K562 (cell line): Measurements from ENCODE around the gene AMER3. TPM values are rescaled to one million over a fixed set of nuclear protein-coding genes. Genes with fewer than 3 reads are reported as not detected.

Experiments used
- ATAC-seq: fragments of 200-7000 bp; cut with Tn5 transposase; 3 replicates; pipeline ENCODE4 v1.9.1; 2020; ENCODE audit warnings: moderate library complexity
- BruUV-seq: library from RNA; stranded (reverse); fragments of 400-500 nt; replicated peaks from 2 replicates; lab custom pipeline; 2021; lab: Mats Ljungman, UMichigan
- CTCF ChIA-PET: fragments of 300-600 bp; formaldehyde crosslinking; extraction: SDS; loops from one replicate; lab custom pipeline; 2021; ENCODE audit warnings: low intra/inter-chr PET ratio; lab: Yijun Ruan, JAX
- POLR2A ChIA-PET: fragments of 300-600, 350-650 bp; sonication (Branson Sonifier 250); formaldehyde crosslinking; extraction: SDS; loops from one replicate; lab custom pipeline; 2021; ENCODE audit warnings: antibody characterized with exemption, inconsistent platforms; lab: Yijun Ruan, JAX
- DNase-seq, 4 experiments: peaks; one replicate each; pipeline versions ENCODE4 v3.0.0 to v3.0.0-alpha.2; 2011 to 2018; ENCODE audit warnings: low spot score in 3 of 4, mixed read lengths in 3 of 4; ENCODE audit errors: extremely low read depth in 1 of 4
- FAIRE-seq: peaks from 2 replicates; lab custom pipeline; 2011; peaks lifted over from hg19 to GRCh38; lab: Jason Lieb, UNC
- H2AFZ ChIP-seq: 2 replicates; pipeline ENCODE4 v1.6.0; 2011; ENCODE audit warnings: low read depth, low read length, control low read depth, inconsistent platforms
- H3K27ac ChIP-seq: fragments of 200-600 bp; 3 replicates; pipeline ENCODE4 v1.8.0; 2011; ENCODE audit warnings: low read depth, mild to moderate bottlenecking, control low read depth, inconsistent platforms, low read length, moderate library complexity, mixed read lengths; ENCODE audit errors: extremely low read depth
- H3K27me3 ChIP-seq, 2 experiments: fragments of 300-600 bp in 1 of 2; 2 replicates in 1 of 2; 3 replicates in 1 of 2; pipeline versions ENCODE4 v1.6.0 to v1.8.0; 2011; ENCODE audit warnings: inconsistent platforms in 2 of 2, low read length in 2 of 2, mild to moderate bottlenecking in 1 of 2, mixed read lengths in 1 of 2, moderate library complexity in 1 of 2; ENCODE audit not compliant: control insufficient read depth in 2 of 2, insufficient read depth in 2 of 2
- H3K36me3 ChIP-seq: fragments of 300-600 bp; 3 replicates; pipeline ENCODE4 v1.8.0; 2011; ENCODE audit warnings: mild to moderate bottlenecking, low read length, inconsistent platforms; ENCODE audit not compliant: control insufficient read depth, insufficient read depth
- H3K4me1 ChIP-seq, 2 experiments: fragments of 200-600 bp in 1 of 2; replicated peaks in 1 of 2; 2 replicates in 1 of 2; 3 replicates in 1 of 2; pipeline versions ENCODE4 v1.5.1 to v1.8.0; 2011; ENCODE audit warnings: inconsistent platforms in 2 of 2, low read length in 2 of 2, mild to moderate bottlenecking in 1 of 2, mixed read lengths in 1 of 2, moderate library complexity in 1 of 2; ENCODE audit not compliant: control insufficient read depth in 2 of 2, insufficient read depth in 2 of 2
- H3K4me2 ChIP-seq: 2 replicates; pipeline ENCODE4 v1.6.1; 2011; ENCODE audit warnings: low read length, control low read depth, inconsistent platforms, mixed read lengths; ENCODE audit not compliant: insufficient read depth
- H3K4me3 ChIP-seq: fragments of 200-600 bp; sonication (generic), shearing (Covaris generic); 2 replicates; pipeline ENCODE4 v1.5.1; 2016; ENCODE audit warnings: control low read depth, inconsistent platforms
- H3K79me2 ChIP-seq: fragments of 200-600 bp; 3 replicates; pipeline ENCODE4 v1.8.0; 2011; ENCODE audit warnings: low read length, inconsistent platforms; ENCODE audit not compliant: control insufficient read depth, insufficient read depth
- H3K9ac ChIP-seq, 2 experiments: 2 replicates each; pipeline versions ENCODE4 v1.6.0 to v1.6.1; 2011; ENCODE audit warnings: low read depth in 2 of 2, low read length in 2 of 2, control low read depth in 1 of 2, inconsistent platforms in 1 of 2, mild to moderate bottlenecking in 1 of 2, mixed read lengths in 1 of 2; ENCODE audit not compliant: insufficient read depth in 1 of 2
- H3K9me1 ChIP-seq: one replicate; pipeline ENCODE4 v1.6.0; 2011; ENCODE audit warnings: inconsistent platforms, mild to moderate bottlenecking, low read length, moderate library complexity; ENCODE audit not compliant: control insufficient read depth, insufficient read depth
- H3K9me3 ChIP-seq: replicated peaks from 2 replicates; pipeline ENCODE4 v1.5.1; 2011; ENCODE audit warnings: low read depth, low read length, inconsistent platforms; ENCODE audit not compliant: control insufficient read depth, insufficient read depth
- H4K20me1 ChIP-seq: replicated peaks from 2 replicates; pipeline ENCODE4 v1.6.1; 2011; ENCODE audit warnings: low read length, inconsistent platforms, mixed read lengths; ENCODE audit not compliant: control insufficient read depth, insufficient read depth
- EHMT2 ChIP-seq: fragments of 450-650 bp; IDR thresholded peaks from 2 replicates; pipeline ENCODE4 v1.6.1; 2018; ENCODE audit warnings: antibody characterized with exemption
- KAT8 ChIP-seq: fragments of 450-650 bp; IDR thresholded peaks from 2 replicates; pipeline ENCODE4 v1.6.1; 2016; ENCODE audit warnings: low read depth, mild to moderate bottlenecking
- MCM3 ChIP-seq: fragments of 450-650 bp; IDR thresholded peaks from 2 replicates; pipeline ENCODE4 v1.6.1; 2016
- NR2C2 ChIP-seq, 2 experiments: fragments of 200-800 bp in 1 of 2; sonication (Bioruptor generic) in 1 of 2; sonication (generic) in 1 of 2; formaldehyde crosslinking in 1 of 2; IDR thresholded peaks; 2 replicates each; pipeline versions ENCODE4 v1.6.1 to v1.8.0; 2016 to 2022; ENCODE audit warnings: mild to moderate bottlenecking in 1 of 2, missing compliant biosample characterization in 1 of 2, missing genetic modification characterization in 1 of 2, missing genetic modification reagents in 1 of 2
- SIX5 ChIP-seq, 2 experiments: IDR thresholded peaks; 2 replicates each; pipeline ENCODE4 v1.6.1; 2011; ENCODE audit warnings: low read length in 2 of 2, borderline replicate concordance in 1 of 2, low read depth in 1 of 2, mild to moderate bottlenecking in 1 of 2, moderate library complexity in 1 of 2; ENCODE audit not compliant: insufficient read depth in 1 of 2
- TEAD1 ChIP-seq, 2 experiments: fragments of 450-650 bp in 1 of 2; sonication (generic) in 1 of 2; formaldehyde crosslinking; IDR thresholded peaks; 2 replicates each; pipeline versions ENCODE4 v1.4.0 to v1.8.0; 2020 to 2022; ENCODE audit warnings: mild to moderate bottlenecking in 2 of 2, missing genetic modification reagents in 1 of 2
- TOE1 ChIP-seq, 2 experiments: fragments of 450-650 bp in 1 of 2; sonication (generic) in 1 of 2; formaldehyde crosslinking in 1 of 2; IDR thresholded peaks; 2 replicates each; pipeline versions ENCODE4 v1.7.1 to v1.8.0; 2016 to 2022; ENCODE audit warnings: borderline replicate concordance in 2 of 2, mild to moderate bottlenecking in 2 of 2, antibody characterized with exemption in 1 of 2, inconsistent platforms in 1 of 2, low read depth in 1 of 2, missing genetic modification reagents in 1 of 2, moderate library complexity in 1 of 2
- ZC3H8 ChIP-seq: fragments of 450-650 bp; IDR thresholded peaks from 2 replicates; pipeline ENCODE4 v1.6.1; 2017
- WGBS: fragments of 100-300 bp; shearing (Covaris generic); methylation state at CpG from one replicate; pipeline ENCODE4 v1.1.6; 2016; ENCODE audit warnings: low coverage, mixed read lengths; ENCODE audit not compliant: insufficient coverage; ENCODE audit errors: missing lambda C conversion rate; 5-methylcytosine and 5-hydroxymethylcytosine counted together
- in situ Hi-C: fragments of 300-500 bp; cut with MboI; formaldehyde crosslinking; loops from 4 replicates; pipeline ENCODE4 v1.15.0; 2018; ENCODE audit warnings: inconsistent platforms, mixed read lengths
- intact Hi-C: fragments of 100-400 bp; cut with micrococcal nuclease; formaldehyde crosslinking; loops from 2 replicates; pipeline ENCODE4 v1.14.2; 2022
- polyA plus RNA-seq, 8 experiments: library from polyadenylated mRNA; depleted of rRNA in 4 of 8; stranded (reverse) in 5 of 8; unstranded in 3 of 8; fragments of >200 nt; fragmentation: Nextera tagmentation in 2 of 8; fragmentation: Illumina TruSeq in 1 of 8; extraction: Ambion mirVana in 2 of 8; extraction: Trizol in 1 of 8; gene quantifications; 2 replicates each; pipeline versions ENCODE4 v1.2.1 to v1.2.3, GENCODE V29; 2011 to 2014; ENCODE audit warnings: inconsistent platforms in 1 of 8, missing spikeins in 1 of 8
- total RNA-seq, 7 experiments: library from RNA; depleted of rRNA in 6 of 7; stranded (reverse); fragments of >200 nt in 6 of 7; fragmentation: Illumina TruSeq in 2 of 7; extraction: Trizol in 2 of 7; gene quantifications; 2 replicates each; pipeline versions ENCODE4 v1.2.1 to v1.2.3, GENCODE V29; 2011 to 2021; ENCODE audit warnings: low replicate concordance in 1 of 7
- TF ChIP-seq, protein P1 (sequence below): fragments of 250-450 bp; sonication (Bioruptor Pico); IDR thresholded peaks from 2 replicates; pipeline ENCODE4 v1.8.0; 2022; ENCODE audit warnings: moderate library complexity, mild to moderate bottlenecking, inconsistent platforms
- TF ChIP-seq, protein P2 (sequence below): IDR thresholded peaks from 2 replicates; pipeline ENCODE4 v1.6.1; 2012; ENCODE audit warnings: low read depth, low read length, improper control_type of control experiment, borderline replicate concordance

AMER3 gene
- total and polyA plus RNA-seq, 9 of the 15 experiments (the other 6 are each of a cell fraction or from before 2014, with no cell fraction given), result not detected

DNA sequence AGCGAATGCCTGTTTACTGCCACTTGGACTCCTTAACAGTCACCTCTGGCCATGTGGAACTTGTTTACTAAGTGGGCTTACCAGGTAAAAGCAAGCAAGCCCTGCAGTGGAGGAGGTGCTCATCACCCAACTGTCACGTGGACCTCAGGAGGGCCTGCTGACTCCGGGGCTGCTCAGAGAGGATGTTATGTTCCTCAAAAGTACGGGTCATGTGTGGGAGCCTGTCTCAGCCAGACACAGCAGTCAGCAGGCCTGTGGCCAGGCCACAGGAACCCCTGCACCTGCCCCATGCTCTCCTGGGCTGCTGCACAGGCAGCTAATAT, 36.2 kb downstream of the AMER3 start:
- no TSS peak for BruUV-seq
- Histone ChIP-seq H4K20me1 (no peaks in the 10 kb centered on the region), H3K36me3 (no peaks in the 10 kb centered on the region), H3K4me3 (no peak overlapping the region), H3K27me3 (peaks cover 6 to 26% of the 10 kb centered on the region in 2 experiments; a peak in 4 of 5 replicates), H3K4me1 (no peaks in the 10 kb centered on the region), H3K9me1 (no peaks in the 10 kb centered on the region), H2AFZ (no peak overlapping the region), H3K79me2 (no peaks in the 10 kb centered on the region), H3K27ac (no peak overlapping the region), H3K9me3 (no peaks in the 10 kb centered on the region), H3K9ac (no peak overlapping the region), H3K4me2 (no peak overlapping the region)
- FAIRE-seq (no peak), ATAC-seq (0 out of 3 replicates have a peak, but pooled peaks have one; percentile 20), DNase-seq (no peak)
- CTCF ChIA-PET, result no interaction called here
- 0% methylated on average over 4 of the region's 4 CpGs for WGBS
- in situ Hi-C loops, result no loop called here
- TF ChIP-seq TEAD1 (CRISPR knock-in tag; IDR thresholded peaks at IDR 0.05) (no peak), ZC3H8 (no peak), KAT8 (no peak), TOE1 (IDR thresholded peaks at IDR 0.05; ENCODE audit: borderline replicate concordance) (no peak), TOE1 (CRISPR knock-in tag; IDR thresholded peaks at IDR 0.05; ENCODE audit: borderline replicate concordance, low read depth) (no peak), MCM3 (no peak), SIX5 (IDR thresholded peaks at IDR 0.05; ENCODE audit: borderline replicate concordance in 1 of 2, insufficient read depth in 1 of 2, low read depth in 1 of 2, low read length in 2 of 2) (no peak), NR2C2 (CRISPR knock-in tag; IDR thresholded peaks at IDR 0.05) (no peak), NR2C2 (tag; IDR thresholded peaks at IDR 0.05) (no peak), EHMT2 (no peak)
- TF ChIP-seq, protein P1, sequence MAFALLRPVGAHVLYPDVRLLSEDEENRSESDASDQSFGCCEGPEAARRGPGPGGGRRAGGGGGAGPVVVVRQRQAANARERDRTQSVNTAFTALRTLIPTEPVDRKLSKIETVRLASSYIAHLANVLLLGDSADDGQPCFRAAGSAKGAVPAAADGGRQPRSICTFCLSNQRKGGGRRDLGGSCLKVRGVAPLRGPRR, result no peak
- TF ChIP-seq, protein P2, sequence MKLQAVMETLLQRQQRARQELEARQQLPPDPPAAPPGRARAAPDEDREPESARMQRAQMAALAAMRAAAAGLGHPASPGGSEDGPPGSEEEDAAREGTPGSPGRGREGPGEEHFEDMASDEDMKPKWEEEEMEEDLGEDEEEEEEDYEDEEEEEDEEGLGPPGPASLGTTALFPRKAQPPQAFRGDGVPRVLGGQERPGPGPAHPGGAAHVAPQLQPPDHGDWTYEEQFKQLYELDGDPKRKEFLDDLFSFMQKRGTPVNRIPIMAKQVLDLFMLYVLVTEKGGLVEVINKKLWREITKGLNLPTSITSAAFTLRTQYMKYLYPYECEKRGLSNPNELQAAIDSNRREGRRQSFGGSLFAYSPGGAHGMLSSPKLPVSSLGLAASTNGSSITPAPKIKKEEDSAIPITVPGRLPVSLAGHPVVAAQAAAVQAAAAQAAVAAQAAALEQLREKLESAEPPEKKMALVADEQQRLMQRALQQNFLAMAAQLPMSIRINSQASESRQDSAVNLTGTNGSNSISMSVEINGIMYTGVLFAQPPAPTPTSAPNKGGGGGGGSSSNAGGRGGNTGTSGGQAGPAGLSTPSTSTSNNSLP, result no peak
- POLR2A ChIA-PET, result interaction anchor here (0.6 kb wide), 1 partner anchor 132 kb away, joined by 3 read pairs; no protein-coding TSS in a partner anchor
- intact Hi-C loops, result no loop called here
